Measurements from ENCODE around the gene SYNPO2.
A peak's percentile ranks its signal among the peaks of the same experiment; 100 is the strongest.
"Not testable (repeated sequence)": the region's sequence is repeated elsewhere in the genome, so short reads cannot be mapped to it uniquely, and the experiment has no call there.

SYNPO2 gene

DNA sequence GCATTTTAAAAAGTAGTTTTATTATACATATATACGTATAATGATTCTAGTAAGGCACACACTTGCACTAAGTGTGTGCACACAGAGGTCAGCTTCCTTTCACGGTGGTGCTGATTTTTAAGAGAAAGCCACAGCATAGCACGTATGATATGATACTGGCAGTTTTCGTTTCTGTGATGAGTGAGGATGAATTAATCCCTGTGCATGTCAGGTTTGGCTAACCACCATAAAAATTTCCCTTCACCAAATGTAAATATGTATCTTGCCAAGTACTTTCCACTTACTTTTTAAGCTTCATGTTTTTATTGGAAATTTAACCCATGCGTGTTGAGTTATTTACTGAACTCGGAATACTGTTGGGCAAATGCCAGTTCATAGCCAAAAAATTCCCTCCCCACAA lies 84.6 kb downstream of the SYNPO2 start:
- no peak for DNase-seq (ENCODE audit: low read depth in 2 of 3, low spot score in 1 of 3)

GRCh38 chr4:118974758-118975157 lies 86.1 kb downstream of the SYNPO2 start:
- DNase-seq (ENCODE audit: low read depth in 2 of 3, low spot score in 1 of 3): no peak

- no peak for DNase-seq (ENCODE audit: low read depth in 2 of 3, low spot score in 1 of 3)
Observed at GRCh38 chr4:118975449-118976192, 87.0 kb downstream of the SYNPO2 start.

DNA sequence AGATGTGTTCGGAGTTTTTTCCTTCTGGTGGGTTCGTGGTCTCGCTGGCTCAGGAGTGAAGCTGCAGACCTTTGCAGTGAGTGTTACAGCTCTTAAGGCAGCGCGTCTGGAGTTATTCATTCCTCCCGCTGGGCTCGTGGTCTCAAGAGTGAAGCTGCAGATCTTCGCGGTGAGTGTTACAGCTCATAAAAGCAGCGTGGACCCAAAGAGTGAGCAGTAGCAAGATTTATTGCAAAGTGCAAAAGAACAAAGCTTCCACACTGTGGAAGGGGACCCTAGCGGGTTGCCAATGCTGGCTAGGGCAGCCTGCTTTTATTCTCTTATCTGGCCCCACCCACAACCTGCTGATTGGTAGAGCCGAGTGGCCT lies 87.5 kb downstream of the SYNPO2 start:
- DNase-seq (ENCODE audit: low read depth in 2 of 3, low spot score in 1 of 3): not testable (repeated sequence)

- DNase-seq (ENCODE audit: low read depth in 2 of 3, low spot score in 1 of 3): not testable (repeated sequence)
Observed at GRCh38 chr4:118977100-118977499, 88.4 kb downstream of the SYNPO2 start.

DNA sequence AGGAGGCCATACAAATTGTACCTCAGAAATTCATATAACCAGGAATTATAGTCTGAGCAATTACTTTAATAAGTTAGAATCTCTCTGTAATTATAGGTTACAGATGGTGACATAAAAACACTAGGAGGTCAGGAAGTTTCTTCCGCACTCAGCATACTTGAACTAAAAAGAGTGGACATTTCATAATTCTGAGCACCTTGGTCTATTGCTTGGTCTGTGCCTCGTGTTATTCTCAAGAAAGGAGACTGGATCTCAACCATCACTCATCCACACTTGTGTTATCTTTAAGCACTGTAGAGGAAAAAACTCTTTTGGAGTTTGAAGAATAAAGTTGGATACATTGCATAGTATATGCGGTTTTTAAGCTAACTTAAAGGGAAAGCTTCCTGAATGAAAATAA lies 91.1 kb downstream of the SYNPO2 start:
- DNase-seq (ENCODE audit: low read depth in 2 of 3, low spot score in 1 of 3): no peak

- no peak for DNase-seq (ENCODE audit: low read depth in 2 of 3, low spot score in 1 of 3)
Observed at GRCh38 chr4:118981171-118981838, 92.7 kb downstream of the SYNPO2 start.

GRCh38 chr4:118981839-118982381 lies 93.3 kb downstream of the SYNPO2 start:
- peak; percentile 8 to 46 (median 23) for DNase-seq (ENCODE audit: low read depth in 2 of 3, low spot score in 1 of 3)

GRCh38 chr4:118983293-118983692 lies 94.6 kb downstream of the SYNPO2 start:
- DNase-seq (ENCODE audit: low read depth in 2 of 3, low spot score in 1 of 3): no peak

- no peak for DNase-seq (ENCODE audit: low read depth in 2 of 3, low spot score in 1 of 3)
Observed at GRCh38 chr4:118983831-118984230, 95.2 kb downstream of the SYNPO2 start.

DNA sequence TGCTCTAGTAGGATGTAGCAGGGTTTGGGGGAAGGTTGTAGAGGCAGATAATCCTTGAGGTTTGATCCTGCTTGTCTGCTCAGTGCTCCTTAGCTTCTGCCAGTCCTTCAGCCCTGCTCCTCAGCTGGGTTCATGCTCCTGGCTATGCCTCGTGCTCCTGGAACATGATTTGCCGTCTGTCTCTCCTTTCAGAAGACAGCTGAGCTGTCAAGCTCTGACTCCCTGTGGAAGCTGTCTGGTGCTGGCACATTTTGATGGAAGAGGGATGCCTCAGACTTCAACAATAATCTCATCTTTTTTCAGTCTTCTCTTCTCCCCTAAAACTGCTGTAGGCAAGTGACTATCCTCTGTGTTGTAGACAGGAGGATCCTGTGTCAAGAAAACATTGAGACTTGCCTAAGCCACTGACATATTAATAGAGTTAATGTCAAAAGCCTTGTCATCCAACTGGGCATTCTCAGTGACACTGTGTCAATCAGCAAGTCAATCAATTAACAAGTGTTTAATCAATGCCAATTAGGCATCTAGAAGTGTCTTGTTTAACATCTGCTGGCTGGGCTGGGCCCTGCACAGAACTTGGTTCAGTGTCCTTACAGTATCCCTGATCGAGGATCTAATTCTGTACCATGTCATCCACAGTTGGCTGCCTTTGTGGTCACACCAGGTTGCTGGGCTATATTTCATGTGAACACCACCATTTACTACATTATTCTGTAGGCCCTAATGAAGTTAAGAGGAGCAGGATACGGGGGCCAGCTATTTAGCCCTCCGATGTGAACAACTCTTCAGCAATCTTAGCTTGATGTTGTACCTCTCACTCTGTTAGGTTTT lies 96.7 kb downstream of the SYNPO2 start:
- DNase-seq (ENCODE audit: low read depth in 2 of 3, low spot score in 1 of 3): no peak

GRCh38 chr4:118987959-118988634 lies 99.4 kb downstream of the SYNPO2 start:
- DNase-seq (ENCODE audit: low read depth in 2 of 3, low spot score in 1 of 3): no peak

DNA sequence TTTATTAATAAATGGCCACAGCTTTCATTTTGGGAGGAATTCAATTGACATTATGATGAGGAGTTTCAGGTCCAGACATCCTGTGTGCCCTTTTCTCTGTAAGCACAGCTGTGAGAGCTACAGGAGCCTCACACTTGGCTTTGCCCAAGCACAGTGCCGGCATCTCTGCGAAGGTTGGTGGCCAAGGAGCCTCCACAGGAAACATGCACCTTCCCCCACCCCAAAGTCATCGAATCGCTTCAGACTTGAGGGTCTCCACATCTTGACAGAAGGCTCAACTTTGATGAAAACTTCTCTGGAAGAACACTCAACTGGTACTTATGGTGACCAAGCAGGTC lies 100.0 kb downstream of the SYNPO2 start:
- DNase-seq (ENCODE audit: low read depth in 2 of 3, low spot score in 1 of 3): no peak

- no peak for DNase-seq (ENCODE audit: low read depth in 2 of 3, low spot score in 1 of 3)
Observed at GRCh38 chr4:118989098-118990080, 100.7 kb downstream of the SYNPO2 start.

- DNase-seq (ENCODE audit: low read depth in 2 of 3, low spot score in 1 of 3): no peak
Observed at GRCh38 chr4:118991686-118992085, 103.0 kb downstream of the SYNPO2 start.

GRCh38 chr4:118992149-118992548 lies 103.5 kb downstream of the SYNPO2 start:
- DNase-seq (ENCODE audit: low read depth in 2 of 3, low spot score in 1 of 3): no peak

DNA sequence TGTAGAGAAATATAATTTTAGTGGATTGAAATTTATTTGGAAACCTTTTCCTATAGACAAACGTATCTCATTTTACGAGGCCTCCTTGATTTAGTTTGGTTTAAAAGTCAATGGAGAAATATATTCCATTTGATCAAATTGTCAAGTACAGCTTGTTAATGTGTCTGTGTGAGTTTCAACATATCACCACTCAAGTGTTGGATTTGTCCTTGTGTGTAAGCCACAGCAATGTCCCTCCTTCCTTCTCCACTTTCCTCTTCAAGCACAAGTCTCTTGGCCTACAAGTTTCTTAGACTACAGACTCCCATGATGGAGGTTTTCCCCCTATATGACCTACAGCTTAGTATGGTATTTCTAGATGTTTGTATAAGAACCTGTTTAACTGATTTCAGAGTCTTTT lies 104.7 kb downstream of the SYNPO2 start:
- DNase-seq (ENCODE audit: low read depth in 2 of 3, low spot score in 1 of 3): no peak

DNA sequence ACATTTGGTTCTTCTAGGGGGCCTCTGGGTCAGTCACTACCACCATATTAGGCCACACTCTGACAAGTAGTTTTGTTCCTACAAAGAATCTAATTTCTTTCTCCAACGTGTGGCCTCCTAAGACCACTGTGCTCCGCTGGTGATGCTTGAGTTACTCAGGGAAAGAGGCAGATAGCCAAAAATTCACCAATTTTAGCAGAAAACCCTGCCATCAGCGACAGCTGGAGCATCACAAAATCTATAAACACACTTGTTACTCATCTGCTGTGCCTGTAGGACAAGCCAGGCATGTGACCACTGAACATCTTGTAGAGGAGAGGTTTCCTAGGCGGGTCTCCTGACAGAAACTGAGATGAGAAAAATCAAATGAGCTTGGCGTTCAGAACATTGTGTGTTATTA lies 105.4 kb downstream of the SYNPO2 start:
- DNase-seq (ENCODE audit: low read depth in 2 of 3, low spot score in 1 of 3): no peak

DNA sequence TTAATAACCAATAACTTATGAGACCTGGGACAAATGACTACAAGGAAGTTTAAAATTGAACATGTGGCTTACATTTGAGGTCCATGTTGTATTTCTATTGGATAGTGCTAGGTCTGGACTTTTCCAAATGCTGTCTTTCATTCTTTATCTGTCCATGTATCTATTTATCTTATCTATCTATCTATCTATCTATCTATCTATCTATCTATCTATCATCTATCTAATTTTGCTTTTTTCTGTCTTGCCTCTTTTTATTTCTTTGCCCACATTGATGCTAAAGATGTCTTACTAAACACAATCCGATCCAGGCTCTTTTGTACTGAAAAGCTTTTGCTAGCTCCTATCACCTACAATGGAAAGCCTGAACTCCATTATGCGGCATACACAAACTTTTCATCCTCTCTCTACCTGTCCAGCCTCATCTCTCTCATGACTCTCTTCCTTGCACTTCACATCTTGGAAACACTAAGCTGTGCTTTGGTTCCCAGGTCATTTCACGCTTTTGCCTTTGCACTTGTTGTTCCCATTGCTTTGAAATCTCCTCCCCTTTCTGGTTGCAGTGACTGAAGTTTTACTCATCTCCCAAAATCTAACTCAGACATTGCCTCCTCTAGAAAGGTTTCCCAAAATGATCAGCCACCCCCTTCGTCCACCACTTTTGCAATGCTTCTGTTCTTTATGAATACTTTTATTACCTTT lies 107.2 kb downstream of the SYNPO2 start:
- DNase-seq (ENCODE audit: low read depth in 2 of 3, low spot score in 1 of 3): no peak

All from stimulated activated CD4-positive, alpha-beta T cell treated with anti-CD3 and anti-CD28 coated beads, Interleukin-12 subunit alpha, Interleukin-12 subunit beta, amount 100 ng/mL, for 48 hours (primary cell).